ENCODE measurements around the gene ADAMTS2. TPM values are rescaled to one million over a fixed set of nuclear protein-coding genes. Genes with fewer than 3 reads are reported as not detected.

ADAMTS2 gene
- total RNA-seq, 1 experiment from 2014 or later = not detected

- H3K27me3 Mint-ChIP-seq (ENCODE audit: unreplicated experiment) = no peaks in the 10 kb centered on the region
- intact Hi-C loops (cut with micrococcal nuclease; ENCODE audit: unreplicated experiment) = no loop called here
- H3K36me3 Mint-ChIP-seq (ENCODE audit: insufficient read depth, unreplicated experiment) = peaks cover 5% of the 10 kb centered on the region
- DNase-seq = no peak
- no peaks in the 10 kb centered on the region for H3K4me1 Mint-ChIP-seq (ENCODE audit: low read depth, unreplicated experiment)
- H3K9me3 Mint-ChIP-seq (ENCODE audit: low read depth, unreplicated experiment) = peaks cover 19% of the 10 kb centered on the region
- no TSS peak for BruUV-seq (replicated peaks)
- CTCF ChIA-PET = interaction anchor here (0.6 to 0.7 kb wide), 2 partner anchors 82 to 113 kb away, joined by 3 to 5 read pairs; no protein-coding TSS in a partner anchor
- H3K27ac Mint-ChIP-seq (ENCODE audit: unreplicated experiment) = no peak overlapping the region
- no peak overlapping the region for H3K4me3 Mint-ChIP-seq (ENCODE audit: low read depth, unreplicated experiment)
- TF ChIP-seq CTCF (IDR thresholded peaks at IDR 0.05; ENCODE audit: unreplicated experiment) = no peak
Observed at GRCh38 chr5:179184521-179185050, 160.7 kb downstream of the ADAMTS2 start.

GRCh38 chr5:179183481-179183880 lies 161.8 kb downstream of the ADAMTS2 start:
- intact Hi-C loops (cut with micrococcal nuclease; ENCODE audit: unreplicated experiment) = no loop called here
- H3K9me3 Mint-ChIP-seq (ENCODE audit: low read depth, unreplicated experiment) = peaks cover 20% of the 10 kb centered on the region
- no peak overlapping the region for H3K4me3 Mint-ChIP-seq (ENCODE audit: low read depth, unreplicated experiment)
- no peak overlapping the region for H3K27ac Mint-ChIP-seq (ENCODE audit: unreplicated experiment)
- no peak for TF ChIP-seq CTCF (IDR thresholded peaks at IDR 0.05; ENCODE audit: unreplicated experiment)
- no TSS peak for BruUV-seq (replicated peaks)
- no peaks in the 10 kb centered on the region for H3K27me3 Mint-ChIP-seq (ENCODE audit: unreplicated experiment)
- H3K4me1 Mint-ChIP-seq (ENCODE audit: low read depth, unreplicated experiment) = no peaks in the 10 kb centered on the region
- no peak for DNase-seq
- CTCF ChIA-PET = no interaction called here
- H3K36me3 Mint-ChIP-seq (ENCODE audit: insufficient read depth, unreplicated experiment) = peaks cover 5% of the 10 kb centered on the region

- Mint-ChIP-seq H3K27me3 (ENCODE audit: unreplicated experiment) (no peaks in the 10 kb centered on the region), H3K4me1 (ENCODE audit: low read depth, unreplicated experiment) (no peaks in the 10 kb centered on the region), H3K9me3 (ENCODE audit: low read depth, unreplicated experiment) (peaks cover 23% of the 10 kb centered on the region), H3K4me3 (ENCODE audit: low read depth, unreplicated experiment) (no peak overlapping the region), H3K27ac (ENCODE audit: unreplicated experiment) (no peak overlapping the region), H3K36me3 (ENCODE audit: insufficient read depth, unreplicated experiment) (peaks cover 5% of the 10 kb centered on the region)
- CTCF ChIA-PET = no interaction called here
- intact Hi-C loops (cut with micrococcal nuclease; ENCODE audit: unreplicated experiment) = no loop called here
- TF ChIP-seq CTCF (IDR thresholded peaks at IDR 0.05; ENCODE audit: unreplicated experiment) = no peak
- no TSS peak for BruUV-seq (replicated peaks)
- no peak for DNase-seq
Observed at GRCh38 chr5:179182601-179183000, 162.7 kb downstream of the ADAMTS2 start.

GRCh38 chr5:179181988-179182387 lies 163.3 kb downstream of the ADAMTS2 start:
- intact Hi-C loops (cut with micrococcal nuclease; ENCODE audit: unreplicated experiment) = no loop called here
- CTCF ChIA-PET = no interaction called here
- Mint-ChIP-seq H3K27ac (ENCODE audit: unreplicated experiment) (no peak overlapping the region), H3K36me3 (ENCODE audit: insufficient read depth, unreplicated experiment) (peaks cover 5% of the 10 kb centered on the region), H3K4me1 (ENCODE audit: low read depth, unreplicated experiment) (no peaks in the 10 kb centered on the region), H3K27me3 (ENCODE audit: unreplicated experiment) (no peaks in the 10 kb centered on the region), H3K4me3 (ENCODE audit: low read depth, unreplicated experiment) (no peak overlapping the region), H3K9me3 (ENCODE audit: low read depth, unreplicated experiment) (peaks cover 22% of the 10 kb centered on the region)
- DNase-seq = no peak
- TF ChIP-seq CTCF (IDR thresholded peaks at IDR 0.05; ENCODE audit: unreplicated experiment) = no peak
- no TSS peak for BruUV-seq (replicated peaks)
